Measurements from ENCODE around the gene IL1R2. TPM values are rescaled to one million over a fixed set of nuclear protein-coding genes. Genes with fewer than 3 reads are reported as not detected.

The IL1R2 gene
- total RNA-seq, 1 donor = not detected

DNA sequence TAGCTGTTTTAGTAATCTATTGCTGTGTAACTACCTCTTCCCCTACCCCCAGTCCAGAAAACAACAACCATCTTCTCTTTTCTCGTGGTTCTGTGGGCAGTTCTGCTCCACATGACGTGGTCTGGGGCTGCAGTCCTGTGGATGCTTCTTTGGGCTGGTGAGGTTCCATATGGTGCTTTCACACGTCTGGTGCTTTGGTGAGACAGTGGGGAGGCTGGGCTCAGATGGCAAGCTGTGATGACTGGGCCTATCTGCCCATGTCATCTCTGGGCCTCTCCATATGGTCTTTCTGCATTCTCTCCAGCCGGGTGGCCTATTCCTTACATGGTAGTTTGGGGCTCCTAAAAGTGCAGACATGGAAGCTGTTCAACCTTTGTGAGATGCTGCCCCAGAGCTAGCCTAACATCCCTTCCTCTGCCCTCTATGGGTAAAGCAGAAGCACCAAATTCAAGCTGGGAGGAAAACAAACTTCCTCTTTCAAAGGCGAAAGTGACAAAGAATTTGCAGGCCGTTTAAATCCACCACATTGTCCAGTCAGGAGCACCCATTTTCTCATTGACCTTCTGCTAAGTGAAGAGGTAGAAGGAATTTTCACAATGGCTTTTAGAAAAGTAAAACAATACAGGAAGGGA is 82.5 kb downstream of the IL1R2 start:
- DNase-seq (ENCODE audit: low read depth in 2 of 3, low spot score in 2 of 3) = peak in 2 of 3 donors; percentile 30 to 69

DNA sequence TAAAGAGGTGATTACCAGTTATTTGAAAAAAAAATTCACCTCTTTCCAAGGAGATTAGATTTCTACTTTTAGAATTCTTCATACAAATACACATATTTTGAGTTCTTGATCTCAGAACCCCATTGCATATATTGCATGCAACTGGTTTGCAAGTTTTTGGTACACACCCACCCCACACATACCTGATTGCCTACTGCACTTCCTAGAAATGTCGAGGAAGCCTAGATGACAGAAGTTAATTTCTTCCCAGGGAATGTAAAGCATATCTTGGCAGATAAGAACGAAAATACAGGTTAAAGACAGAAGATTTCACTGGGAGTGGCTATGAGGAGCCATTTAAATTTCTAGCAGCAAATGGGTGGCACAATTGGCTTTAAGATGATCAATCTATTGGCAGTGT is 83.7 kb downstream of the IL1R2 start:
- no peak for DNase-seq (ENCODE audit: low read depth in 2 of 3, low spot score in 2 of 3)

DNA sequence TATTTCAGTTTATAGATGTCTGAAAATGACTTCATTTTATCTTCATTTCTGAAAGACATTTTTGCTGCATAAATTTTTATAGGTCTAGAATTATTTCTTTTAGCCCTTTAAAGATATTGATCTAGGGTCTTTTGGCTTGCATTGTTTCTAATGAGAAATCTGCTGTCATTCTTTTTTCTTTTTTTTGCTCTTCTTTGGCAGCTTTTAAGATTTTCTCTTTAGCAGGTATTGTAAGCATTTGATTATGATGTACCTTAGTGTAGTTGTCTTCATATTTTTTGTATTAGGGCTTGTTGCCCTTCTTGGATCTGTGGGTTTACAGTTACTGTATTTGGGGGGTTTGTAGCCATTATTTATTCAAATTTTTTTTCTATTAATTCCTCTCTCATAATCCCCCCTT is 84.8 kb downstream of the IL1R2 start:
- no peak for DNase-seq (ENCODE audit: low read depth in 2 of 3, low spot score in 2 of 3)

Other genes with a start within 250 kb of the IL1R2 start
- gene IL1R1, start 150.8 kb downstream of the IL1R2 start, total RNA-seq = 0.27 TPM
- gene IL1RL2, start 195.1 kb downstream of the IL1R2 start, total RNA-seq = not detected

All from hematopoietic multipotent progenitor cell (in vitro differentiated cells).